Retinal pigment epithelial cell (primary cell): ENCODE results near the gene HNRNPU.

Source experiments
- DNase-seq: peaks from one replicate; pipeline ENCODE4 v3.0.0-alpha.2; 2010; ENCODE audit warnings: low read depth
- H3K4me3 ChIP-seq: 2 replicates; pipeline ENCODE4 v1.5.1; 2011; ENCODE audit warnings: mild to moderate bottlenecking, low read length, control low read depth, moderate library complexity
- TF ChIP-seq, protein P1 (sequence below): conservative IDR thresholded peaks from 2 replicates; pipeline ENCODE4 v1.5.1; 2011; ENCODE audit warnings: low read depth, low read length, control low read depth, inconsistent platforms

HNRNPU gene

GRCh38 chr1:244858357-244858756 lies 6.0 kb downstream of the HNRNPU start:
- TF ChIP-seq, protein P1, sequence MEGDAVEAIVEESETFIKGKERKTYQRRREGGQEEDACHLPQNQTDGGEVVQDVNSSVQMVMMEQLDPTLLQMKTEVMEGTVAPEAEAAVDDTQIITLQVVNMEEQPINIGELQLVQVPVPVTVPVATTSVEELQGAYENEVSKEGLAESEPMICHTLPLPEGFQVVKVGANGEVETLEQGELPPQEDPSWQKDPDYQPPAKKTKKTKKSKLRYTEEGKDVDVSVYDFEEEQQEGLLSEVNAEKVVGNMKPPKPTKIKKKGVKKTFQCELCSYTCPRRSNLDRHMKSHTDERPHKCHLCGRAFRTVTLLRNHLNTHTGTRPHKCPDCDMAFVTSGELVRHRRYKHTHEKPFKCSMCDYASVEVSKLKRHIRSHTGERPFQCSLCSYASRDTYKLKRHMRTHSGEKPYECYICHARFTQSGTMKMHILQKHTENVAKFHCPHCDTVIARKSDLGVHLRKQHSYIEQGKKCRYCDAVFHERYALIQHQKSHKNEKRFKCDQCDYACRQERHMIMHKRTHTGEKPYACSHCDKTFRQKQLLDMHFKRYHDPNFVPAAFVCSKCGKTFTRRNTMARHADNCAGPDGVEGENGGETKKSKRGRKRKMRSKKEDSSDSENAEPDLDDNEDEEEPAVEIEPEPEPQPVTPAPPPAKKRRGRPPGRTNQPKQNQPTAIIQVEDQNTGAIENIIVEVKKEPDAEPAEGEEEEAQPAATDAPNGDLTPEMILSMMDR, result no peak
- no peak overlapping the region for H3K4me3 ChIP-seq
- no peak for DNase-seq

GRCh38 chr1:244857761-244858160 lies 6.6 kb downstream of the HNRNPU start:
- no peak for DNase-seq
- TF ChIP-seq, protein P1, result no peak
- no peak overlapping the region for H3K4me3 ChIP-seq

- no peak for DNase-seq
- no peak overlapping the region for H3K4me3 ChIP-seq
Observed at GRCh38 chr1:244854865-244855578, 9.3 kb downstream of the HNRNPU start.

GRCh38 chr1:244854166-244854565 lies 10.2 kb downstream of the HNRNPU start:
- no peak overlapping the region for H3K4me3 ChIP-seq
- TF ChIP-seq, protein P1, result no peak
- DNase-seq, result no peak

More at GRCh38 chr1:244854865-244855578, 9.3 kb downstream of the HNRNPU start:
- TF ChIP-seq, protein P1, result no peak

GRCh38 chr1:244852694-244853093 lies 11.6 kb downstream of the HNRNPU start:
- DNase-seq, result no peak
- TF ChIP-seq, protein P1, result no peak
- no peak overlapping the region for H3K4me3 ChIP-seq

- TF ChIP-seq, protein P1, result no peak
- no peak overlapping the region for H3K4me3 ChIP-seq
- no peak for DNase-seq
Observed at GRCh38 chr1:244851546-244852231, 12.7 kb downstream of the HNRNPU start.

DNA sequence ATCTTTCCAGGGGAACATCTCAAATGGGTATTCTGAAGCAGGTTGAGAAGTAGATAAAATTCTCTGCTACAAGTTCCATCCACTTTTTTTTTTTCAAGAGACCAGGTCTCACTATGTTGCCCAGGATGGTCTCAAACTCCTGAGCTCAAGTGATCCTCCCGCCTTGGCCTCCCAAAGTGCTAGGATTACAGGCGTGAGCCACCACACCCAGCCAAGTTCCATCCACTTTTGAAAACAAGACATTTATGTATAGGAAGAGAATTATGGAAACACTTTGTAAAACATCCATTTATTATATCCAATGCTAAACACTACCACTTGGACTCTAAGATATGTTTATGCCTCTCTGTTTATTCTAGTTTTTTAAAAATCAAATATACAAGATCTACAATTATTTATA lies 13.4 kb downstream of the HNRNPU start:
- no peak overlapping the region for H3K4me3 ChIP-seq
- no peak for DNase-seq
- TF ChIP-seq, protein P1, result no peak
